Inflammatory macrophage treated with lipopolysaccharide for 1 hour (primary cell): ENCODE measurements around the gene ICAM1.

Experiments used
- DNase-seq, 2 donors: peaks; one replicate each; pipeline ENCODE4 v3.0.0-alpha.2; 2020 to 2022

ICAM1 gene

DNA sequence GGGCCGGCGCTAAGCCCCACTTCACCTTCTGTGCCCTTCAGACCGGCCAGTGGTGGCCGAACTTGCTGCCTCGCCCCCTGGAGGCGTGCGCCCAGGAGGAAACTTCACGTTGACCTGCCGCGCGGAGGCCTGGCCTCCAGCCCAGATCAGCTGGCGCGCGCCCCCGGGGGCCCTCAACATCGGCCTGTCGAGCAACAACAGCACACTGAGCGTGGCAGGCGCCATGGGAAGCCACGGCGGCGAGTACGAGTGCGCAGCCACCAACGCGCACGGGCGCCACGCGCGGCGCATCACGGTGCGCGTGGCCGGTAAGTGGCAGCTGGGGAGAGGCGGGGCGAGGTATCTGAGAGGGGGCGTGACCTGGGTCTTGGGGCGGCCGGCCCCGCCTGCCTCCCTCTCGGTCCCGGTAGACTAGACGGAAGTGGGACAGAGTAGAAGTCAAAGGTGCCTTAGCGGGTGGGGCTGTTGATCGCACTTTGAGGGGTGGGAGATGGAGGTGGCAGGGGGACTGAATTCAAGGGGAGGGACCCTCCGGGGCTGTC is 24.5 kb downstream of the ICAM1 start:
- DNase-seq, result no peak

DNA sequence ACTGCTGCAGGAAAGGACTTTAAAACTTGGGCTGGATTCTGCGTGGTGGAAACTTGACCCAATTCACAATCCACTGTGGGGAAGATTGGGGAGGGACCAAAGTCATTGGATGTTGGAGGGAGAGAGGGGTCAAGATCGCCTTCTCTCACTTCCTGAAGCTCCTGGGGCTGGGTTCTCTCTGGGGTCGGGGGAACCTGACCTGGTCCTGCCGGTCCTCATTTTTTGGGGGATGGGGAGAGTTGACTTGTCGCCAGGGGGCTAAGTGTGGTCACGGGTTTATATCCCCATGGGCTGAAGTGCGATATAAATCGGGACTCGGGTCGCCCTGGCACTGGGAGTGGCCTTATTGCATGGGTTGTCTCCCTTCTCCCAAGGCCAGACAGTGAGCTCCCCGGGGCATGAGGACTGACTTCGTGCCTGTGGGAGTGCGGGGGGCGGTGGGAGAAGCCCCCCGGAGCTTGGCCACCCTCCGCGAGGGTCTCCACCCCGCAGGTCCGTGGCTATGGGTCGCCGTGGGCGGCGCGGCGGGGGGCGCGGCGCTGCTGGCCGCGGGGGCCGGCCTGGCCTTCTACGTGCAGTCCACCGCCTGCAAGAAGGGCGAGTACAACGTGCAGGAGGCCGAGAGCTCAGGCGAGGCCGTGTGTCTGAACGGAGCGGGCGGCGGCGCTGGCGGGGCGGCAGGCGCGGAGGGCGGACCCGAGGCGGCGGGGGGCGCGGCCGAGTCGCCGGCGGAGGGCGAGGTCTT is 25.1 kb downstream of the ICAM1 start:
- no peak for DNase-seq

DNA sequence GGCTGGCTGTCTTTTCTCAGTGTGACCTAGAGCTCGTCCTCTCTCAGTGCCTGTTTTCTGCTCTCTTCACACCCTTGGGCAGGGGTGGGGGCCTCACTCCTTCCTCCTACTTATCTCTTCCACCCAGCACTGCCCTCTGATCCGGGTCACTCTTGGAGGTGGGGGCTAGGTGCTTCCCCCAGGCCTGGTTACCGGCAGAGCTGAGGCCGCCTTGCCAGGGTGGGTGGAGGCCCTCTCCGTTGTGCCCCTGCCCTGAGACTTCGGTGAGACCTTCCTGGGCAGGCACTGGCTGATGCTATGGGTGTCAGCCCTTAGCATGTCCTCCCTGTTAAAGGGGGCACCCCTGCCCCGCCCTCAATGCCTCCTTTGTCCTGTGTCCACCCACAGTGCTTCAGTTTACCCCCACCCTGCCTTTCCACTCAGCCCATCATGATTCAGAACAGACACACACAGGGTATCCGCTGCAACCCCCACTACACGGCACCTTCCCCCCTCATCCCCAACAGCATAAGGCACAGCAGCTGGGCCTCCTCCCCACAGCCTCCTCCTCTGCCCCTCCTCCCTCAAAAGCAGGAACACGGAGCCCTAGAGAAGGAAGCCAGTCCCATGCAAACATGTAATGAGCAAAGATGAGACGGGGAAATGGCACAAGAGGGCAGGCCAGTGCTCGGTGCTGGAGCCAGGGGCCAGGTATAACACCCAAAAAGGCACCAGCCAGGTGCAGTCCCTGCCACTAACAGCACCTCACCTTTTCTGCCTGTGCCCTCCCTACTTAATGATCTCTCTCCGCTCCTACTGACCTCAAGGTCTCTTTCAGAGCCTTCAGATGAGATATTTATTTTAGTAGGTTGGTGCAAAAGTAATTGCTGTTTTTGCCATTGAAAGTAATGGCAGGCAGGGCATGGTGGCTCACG is 28.9 kb downstream of the ICAM1 start:
- peak; percentile 46 to 54 for DNase-seq

DNA sequence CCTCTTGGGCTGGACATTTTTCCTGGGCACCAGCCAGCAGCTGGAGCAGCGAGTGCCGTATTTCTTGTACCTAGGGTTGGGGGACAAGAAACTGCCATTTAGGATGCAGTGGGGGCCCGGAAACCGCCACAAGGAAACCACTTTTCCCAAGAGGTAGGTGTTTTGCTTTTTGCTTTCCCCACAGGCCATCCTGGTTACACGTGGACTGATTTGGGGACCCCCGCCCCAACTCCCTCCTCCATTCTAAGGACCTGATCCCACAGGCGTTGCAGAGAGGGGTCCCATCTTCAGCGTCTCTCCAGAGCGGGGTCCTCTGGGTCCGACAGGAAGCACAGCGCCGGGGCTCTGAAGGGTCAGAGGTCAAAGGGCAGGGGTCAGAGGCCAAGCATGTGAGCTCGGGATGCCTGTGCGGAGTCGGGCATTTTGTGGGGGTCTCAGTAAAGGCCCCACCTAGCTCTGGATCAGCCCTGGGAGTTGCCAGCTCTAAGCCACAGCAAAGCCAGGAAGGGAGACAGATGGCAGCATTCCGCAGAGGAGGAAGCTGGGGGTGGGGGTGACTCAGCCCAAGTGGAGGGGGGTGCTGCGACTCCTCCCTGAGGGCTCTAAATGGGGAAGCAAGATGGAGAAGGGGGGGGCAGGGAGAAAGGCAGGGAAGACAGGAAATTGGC is 34.4 kb downstream of the ICAM1 start:
- peak; percentile 86 to 88 for DNase-seq

DNA sequence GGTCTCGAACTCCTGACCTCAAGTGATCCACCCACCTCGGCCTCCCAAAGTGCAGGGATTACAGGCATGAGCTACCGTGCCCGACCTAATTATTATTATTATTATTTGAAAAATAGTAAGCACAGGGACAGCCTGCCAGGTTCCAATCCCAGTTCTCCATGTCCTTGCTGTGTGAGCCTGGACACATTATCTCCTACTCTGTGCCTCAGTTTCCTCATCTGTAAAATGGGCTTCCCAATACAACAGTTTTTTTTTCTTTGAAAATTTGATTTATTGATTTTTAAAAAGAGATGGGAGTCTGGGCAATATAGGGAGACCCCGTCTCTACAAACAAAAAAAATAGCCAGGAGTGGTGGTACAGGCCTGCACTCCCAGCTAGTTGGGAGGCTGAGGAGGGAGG is 35.4 kb downstream of the ICAM1 start:
- DNase-seq, result no peak

DNA sequence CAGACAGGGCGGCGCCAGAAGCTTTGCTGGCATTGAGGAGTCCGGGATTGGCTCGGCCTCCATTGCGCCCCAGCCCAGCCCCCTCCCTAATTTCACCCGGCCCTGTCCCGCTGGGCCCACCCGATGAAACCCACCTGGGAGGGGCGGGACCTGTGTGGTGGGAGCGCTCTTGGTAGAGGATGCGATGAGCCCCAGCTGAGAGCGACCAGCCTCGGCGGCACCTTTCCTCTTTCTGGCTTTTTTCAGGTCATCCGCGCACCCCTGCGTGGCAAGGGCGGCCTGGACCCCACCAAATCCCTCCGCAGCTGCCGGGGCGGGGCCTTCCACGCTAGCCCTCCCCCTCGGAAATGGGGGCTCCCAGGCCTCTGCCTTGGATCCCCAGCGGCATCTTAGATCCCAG is 38.5 kb downstream of the ICAM1 start, which contains the start of gene ZGLP1:
Gene ZGLP1 (minus strand): TSS at position 393 of the 400 bp plus-strand sequence.
- DNase-seq, result no peak

DNA sequence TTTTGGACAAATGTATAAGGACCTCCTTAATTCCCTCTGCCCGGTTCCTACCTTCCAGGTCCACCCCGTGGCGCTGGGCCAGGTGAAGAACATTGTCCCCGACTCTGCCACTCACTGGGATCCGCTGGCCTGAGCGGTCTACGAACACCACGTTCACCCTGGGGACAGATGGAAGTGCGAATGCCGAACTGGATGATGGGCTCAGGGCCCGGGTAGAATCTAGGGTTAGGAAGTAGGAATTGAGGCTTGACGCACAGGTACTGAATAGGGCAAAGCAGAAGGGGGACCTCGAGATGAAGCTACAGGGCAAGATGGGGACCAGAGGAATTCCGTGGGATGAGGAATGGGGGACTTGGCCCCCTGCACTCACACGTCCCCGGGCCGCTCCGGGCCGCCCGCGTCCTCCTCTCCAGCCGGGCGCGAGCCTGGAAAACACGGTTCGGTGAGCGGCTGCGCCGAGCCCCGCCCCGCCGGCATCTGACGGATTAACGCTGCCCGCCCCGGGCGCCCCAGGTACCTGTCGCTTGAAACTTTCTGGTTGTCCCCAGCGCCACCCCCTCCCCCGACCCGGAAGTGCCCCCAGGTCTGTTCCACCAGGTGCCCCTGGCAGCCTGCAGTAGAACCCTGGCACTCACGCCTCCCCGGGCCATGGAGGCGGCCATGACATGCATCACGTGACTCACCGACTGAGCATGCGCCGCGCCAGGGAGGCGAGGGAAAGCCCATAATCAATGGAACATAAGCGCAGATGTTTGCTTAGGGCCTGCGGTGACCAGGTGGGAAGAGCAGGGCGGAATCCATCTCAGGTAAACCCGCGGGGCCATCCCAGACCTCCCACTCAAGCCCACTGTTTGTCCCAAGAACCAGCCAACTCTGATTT is 44.7 kb downstream of the ICAM1 start, which contains the start of gene FDX2:
Gene FDX2 (minus strand): TSS at position 681 of the 880 bp plus-strand sequence. CDS start 19 bp downstream, at position 662.
- peak; percentile 72 to 90 for DNase-seq

DNA sequence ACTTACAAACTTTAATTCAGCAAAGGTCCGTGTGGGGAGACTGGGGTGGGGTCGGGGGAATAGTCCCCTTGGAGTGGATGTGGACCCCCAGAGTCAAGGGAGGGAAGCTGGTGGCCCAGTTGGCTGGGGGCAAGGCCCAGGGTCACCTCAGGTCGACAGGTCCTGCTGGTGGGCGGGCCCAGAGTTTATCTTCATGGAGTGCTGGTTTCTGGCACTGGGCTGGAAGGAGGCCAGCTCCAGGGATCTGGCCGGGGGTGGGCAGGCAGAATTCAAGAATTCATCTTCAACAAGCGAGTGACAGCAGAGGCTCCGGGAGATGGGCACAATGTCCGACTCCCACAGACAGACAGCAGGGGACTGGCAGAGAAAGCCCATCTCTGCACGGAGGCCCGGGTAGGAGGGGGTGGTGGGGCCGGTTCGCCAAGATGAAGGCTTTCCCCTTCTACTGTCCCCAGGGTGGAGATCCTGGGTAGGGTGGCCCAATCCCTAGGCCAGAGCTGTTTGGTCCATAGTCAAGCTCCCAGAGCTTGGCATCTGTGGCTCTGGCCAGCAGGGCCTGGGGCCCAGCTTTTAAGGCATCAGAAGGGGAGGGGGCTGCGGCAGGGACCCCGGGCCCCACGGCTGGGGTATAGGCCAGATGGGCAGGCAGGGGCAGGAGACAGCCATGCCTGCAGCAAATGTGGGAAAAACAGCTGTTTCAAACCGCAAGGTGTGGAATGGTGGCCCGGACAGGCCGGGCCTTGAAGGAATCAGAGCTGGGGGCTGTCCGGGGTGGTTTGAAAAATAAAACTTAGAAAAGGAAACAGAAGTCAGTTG is 45.5 kb downstream of the ICAM1 start:
- DNase-seq, result no peak

DNA sequence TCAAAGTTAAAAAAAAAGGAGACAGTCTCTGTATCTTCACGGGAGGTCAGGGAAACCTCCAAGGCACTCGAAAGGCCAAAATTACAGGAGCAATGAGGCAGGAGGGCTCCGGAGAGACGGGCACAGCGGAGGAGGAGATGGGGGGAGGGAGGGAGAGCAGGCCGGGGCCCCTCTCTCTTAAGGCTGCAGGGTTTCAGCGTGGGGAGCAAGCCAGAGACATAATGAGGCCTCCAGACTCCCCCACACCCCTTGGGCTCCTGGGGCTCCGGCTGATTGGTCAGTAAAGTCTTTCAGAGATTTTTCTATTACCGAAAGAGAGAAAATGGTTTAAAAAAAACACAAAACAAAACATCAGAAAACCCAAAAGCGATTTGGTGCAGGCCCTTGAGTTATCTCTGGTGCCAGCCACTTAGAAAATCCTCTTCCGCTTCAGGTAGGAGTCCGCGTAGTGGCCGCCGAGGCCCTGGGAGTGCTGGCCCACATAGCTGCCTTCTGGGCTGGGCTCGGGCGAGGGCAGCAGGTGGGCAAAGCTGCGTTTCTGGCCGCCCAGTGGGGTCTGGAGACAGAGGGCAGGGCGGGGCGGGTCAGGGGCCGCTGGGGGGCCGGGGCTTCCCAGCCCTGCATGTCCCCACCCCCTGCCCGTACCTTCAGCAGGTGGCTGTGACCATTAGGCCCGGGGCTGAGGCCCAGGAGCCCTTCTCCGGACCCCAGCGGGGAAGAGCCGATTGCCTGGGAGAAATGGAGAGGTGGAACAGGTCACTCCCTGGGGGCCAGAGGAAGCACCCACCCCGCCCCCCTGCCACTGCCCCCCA is 46.3 kb downstream of the ICAM1 start:
- no peak for DNase-seq

DNA sequence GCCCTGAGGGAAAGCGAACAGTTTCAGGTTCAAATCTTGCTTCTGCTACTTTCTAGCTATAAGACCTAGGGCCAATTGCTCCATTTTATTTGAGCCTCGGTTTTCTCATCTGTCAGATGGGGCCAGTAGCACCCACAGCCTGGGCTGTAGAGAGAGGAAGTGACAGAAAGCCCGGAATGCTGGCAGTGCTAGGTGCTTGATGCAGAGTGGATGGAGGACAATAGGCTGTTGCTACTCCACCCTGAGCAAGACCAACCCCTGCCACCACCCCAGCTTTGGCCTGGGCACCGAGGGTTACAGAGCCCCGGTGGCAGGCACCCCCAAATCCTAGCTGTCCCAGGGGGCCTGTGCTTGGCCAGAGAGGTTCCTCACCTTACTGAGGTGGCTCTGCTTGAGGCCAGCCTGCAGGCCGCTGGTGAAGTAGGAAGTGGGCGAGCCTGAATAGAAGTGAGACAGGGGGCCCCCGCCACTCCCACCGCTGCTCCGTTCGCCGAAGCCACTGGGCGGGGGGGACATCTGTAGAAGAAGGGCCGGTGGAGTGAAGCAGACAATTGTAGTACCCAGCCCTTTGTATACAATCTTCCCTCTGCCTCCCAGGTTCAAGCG is 47.0 kb downstream of the ICAM1 start:
- DNase-seq, result no peak

DNA sequence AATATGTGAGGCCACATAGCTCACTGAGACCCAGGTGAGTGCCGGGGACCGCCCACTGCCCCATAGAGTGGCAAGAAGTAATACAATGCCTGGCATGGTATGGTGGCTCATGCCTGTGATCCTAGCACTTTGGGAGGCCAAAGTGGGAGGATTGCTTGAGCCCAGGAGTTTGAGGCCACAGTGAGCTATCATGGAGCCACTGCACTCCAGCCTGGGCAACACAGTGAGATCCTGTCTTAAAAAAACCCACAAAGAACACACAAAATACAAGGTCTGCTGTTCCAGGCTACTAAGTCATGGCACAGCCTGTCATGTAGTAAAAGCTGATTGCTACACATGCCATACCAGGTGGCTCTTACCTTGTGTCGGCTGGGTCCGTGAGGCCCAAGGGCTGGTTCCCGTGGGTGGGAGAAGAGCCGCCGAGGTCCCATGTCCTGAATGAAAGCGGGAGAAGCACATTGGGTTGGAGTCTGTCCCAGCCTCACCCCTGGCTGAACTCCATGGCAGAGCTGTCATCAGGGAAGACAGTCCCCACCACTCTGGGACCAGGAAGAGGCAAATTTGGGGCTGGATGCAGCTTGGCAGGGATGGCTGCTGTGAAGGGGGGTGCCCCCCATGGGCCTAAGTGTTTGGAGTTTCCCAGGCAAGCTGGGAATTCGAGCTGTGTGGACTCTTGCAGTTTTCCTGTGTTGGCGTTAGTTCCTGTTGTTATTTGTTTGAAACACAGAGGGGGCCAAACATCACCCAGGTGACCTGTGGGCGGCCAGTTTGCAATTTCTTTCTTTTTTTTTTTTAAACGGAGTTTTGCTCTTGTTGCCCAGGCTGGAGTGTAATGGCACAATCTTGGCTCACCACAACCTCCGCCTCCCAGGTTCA is 48.1 kb downstream of the ICAM1 start:
- DNase-seq, result peak in 1 of 2 donors; percentile 54

DNA sequence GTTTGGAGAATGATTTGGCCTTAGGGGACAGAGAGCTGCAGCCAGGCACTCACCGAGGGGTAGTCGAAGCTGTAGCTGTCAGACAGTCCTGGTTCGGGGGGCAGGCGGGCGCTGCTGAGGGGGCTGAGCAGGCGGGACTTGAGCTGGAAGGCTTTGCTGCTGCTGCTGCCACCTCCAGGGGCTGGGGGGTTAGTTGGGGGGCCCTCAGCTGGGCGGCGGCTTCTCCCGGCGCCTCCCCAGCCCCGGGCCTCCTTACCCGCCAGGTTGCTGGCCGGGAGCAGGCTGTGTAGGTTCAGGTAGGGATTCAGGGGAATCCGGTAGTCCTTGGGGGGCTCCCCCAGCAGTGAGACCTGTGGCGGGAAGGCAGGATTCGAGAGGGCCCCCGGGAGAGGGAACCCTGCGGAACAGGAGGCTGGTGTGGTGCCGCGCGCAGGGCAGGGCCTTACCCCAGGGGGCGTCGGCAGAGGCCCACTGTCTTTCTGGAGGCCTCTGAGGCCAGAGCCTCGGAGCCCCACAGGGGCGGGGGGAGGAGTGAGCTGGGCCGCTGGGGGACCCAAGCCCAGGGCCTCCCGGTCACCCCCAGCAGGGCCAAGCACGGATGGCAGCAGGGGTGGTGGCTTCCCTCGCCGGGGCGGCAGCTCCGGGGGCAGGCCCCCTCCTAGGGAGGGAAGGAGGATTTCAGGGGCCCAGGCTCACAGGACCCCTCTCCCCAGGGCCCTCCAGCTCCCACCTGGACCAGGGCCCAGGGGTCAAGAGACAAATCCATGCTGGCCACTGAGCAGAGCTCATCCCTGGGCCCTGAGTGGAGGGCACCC is 49.9 kb downstream of the ICAM1 start:
- no peak for DNase-seq

DNA sequence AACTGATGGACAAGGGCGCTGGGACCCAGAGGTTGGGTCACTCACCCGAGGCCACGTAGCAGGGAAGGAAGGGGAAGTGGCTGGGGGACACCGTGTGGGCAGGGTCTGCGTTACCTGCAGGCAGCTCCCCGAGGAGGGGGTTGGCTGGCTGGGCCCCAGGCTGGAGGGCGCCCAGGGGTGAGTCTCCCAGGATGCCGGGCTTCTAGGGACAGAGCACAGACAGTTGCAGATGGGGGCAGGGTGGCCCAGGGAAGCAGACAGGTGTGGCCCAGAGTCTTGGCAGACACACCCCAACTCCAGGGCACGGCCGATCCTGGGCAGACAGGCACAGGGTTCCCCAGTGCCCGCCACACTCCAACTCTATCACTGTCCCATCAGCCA is 50.5 kb downstream of the ICAM1 start:
- DNase-seq, result no peak

DNA sequence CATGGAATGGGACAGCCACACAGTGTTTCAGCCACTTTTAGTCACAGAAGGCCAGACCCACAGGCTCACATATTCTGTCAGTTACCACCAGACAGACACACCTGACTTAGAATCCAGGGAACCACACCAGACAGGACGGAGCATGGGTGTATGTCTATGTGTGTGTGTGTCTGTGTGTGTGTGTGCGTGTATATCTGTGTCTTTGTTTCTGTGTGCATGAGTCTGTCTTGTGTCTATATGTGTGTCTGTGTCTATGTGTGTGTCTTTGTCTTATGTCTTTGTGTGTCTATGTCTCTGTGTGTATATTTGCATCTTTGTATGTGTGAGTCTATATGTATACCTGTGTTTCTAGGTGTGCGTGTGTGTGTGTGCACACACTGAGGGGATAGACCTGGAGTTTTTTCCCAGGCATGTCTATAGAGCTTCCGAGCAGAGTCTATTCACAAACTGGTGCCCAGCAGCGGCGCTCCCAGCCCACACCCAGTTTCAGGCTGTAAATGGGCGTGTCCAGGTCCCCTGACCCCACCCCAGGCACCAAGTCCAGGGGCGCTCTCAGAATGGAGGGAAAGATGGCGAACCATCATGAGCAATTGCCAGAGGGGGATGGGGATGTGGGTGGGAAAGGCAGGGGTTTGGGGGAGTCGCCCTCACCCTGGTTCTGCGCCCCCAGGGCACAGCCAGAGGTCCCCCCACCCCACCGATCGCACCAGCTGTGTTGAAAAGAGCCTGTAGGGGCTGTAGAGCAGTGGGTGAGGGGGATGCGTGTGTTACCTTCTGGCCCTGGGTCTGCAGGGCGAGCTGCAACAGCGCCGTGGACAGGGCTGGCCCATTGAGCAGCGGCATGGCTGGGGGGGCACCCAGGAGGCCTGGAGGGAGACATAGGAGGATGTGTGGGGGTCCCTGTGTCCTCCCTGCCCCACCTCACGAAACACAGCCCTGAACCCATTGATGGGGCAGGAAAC is 51.2 kb downstream of the ICAM1 start:
- no peak for DNase-seq

DNA sequence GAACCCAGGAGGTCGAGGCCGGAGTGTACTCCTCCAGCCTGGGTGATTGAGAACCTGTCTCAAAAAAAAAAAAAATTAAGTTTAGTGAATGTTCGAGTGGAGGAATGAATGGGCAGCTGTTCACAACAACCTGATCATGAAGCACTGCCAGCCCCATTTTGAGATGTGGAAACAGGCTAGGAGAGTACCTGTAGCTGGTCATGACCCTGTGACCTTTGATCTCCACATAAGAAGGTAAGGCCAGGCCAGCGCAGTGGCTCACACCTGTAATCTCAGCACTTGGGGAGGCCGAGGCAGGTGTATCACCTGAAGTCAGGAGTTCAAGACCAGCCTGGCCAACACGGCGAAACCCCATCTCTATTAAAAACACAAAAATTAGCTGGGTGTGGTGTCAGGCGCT is 54.8 kb downstream of the ICAM1 start:
- DNase-seq, result no peak

DNA sequence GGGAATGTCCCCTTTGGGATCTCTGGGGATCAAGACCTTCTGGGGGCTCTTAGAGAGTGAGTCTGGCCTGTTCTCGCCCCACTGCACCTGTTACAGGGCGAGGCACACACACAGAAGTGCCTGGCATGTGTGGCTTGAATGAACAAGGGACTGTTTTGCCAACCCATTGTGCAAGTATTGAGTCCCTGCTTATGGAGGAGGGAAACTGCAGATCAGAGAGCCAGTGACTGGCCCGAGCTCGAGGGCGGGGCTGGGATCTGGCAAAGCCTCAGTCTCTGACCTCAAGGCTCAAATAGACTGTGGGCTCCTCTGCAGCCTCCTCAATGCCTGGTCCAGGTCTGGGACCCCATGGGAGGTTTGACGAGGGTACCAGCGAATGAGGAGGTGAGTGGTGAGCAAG is 56.9 kb downstream of the ICAM1 start:
- no peak for DNase-seq
